HepG2 (cell line): ENCODE data around the gene GPS2. TPM values are rescaled to one million over a fixed set of nuclear protein-coding genes. Genes with fewer than 3 reads are reported as not detected.
A peak's percentile ranks its signal among the peaks of the same experiment; 100 is the strongest.

Experiments used
- CBX1 ChIP-seq: IDR thresholded peaks from one replicate; pipeline ENCODE4 v1.6.1; 2016; ENCODE audit warnings: antibody characterized with exemption, low read depth
- CEBPB ChIP-seq: IDR thresholded peaks from 2 replicates; pipeline ENCODE4 v1.6.1; 2011; ENCODE audit warnings: low read depth, low read length, improper control_type of control experiment, borderline replicate concordance
- EEA1 ChIP-seq: sonication (generic); formaldehyde crosslinking; IDR thresholded peaks from 2 replicates; pipeline ENCODE4 v1.5.1; 2020; ENCODE audit warnings: mild to moderate bottlenecking, missing genetic modification reagents, borderline replicate concordance
- FOXM1 ChIP-seq: sonication (generic); formaldehyde crosslinking; IDR thresholded peaks from 2 replicates; pipeline ENCODE4 v1.5.0; 2020; ENCODE audit warnings: missing genetic modification reagents
- GTF3A ChIP-seq: sonication (generic); formaldehyde crosslinking; conservative IDR thresholded peaks from 2 replicates; pipeline ENCODE4 v1.4.0; 2020; ENCODE audit warnings: mild to moderate bottlenecking, missing genetic modification reagents
- HDAC2 ChIP-seq: sonication (generic); formaldehyde crosslinking; IDR thresholded peaks from 2 replicates; pipeline ENCODE4 v1.4.0; 2020; ENCODE audit warnings: missing genetic modification reagents
- HES4 ChIP-seq: sonication (generic); formaldehyde crosslinking; IDR thresholded peaks from 2 replicates; pipeline ENCODE4 v1.9.0; 2021; ENCODE audit warnings: mild to moderate bottlenecking, missing genetic modification reagents, borderline replicate concordance
- JUNB ChIP-seq: sonication (generic); formaldehyde crosslinking; IDR thresholded peaks from 2 replicates; pipeline ENCODE4 v1.8.0; 2022; ENCODE audit warnings: missing genetic modification reagents, mild to moderate bottlenecking, borderline replicate concordance
- KLF13 ChIP-seq: sonication (generic); formaldehyde crosslinking; IDR thresholded peaks from 2 replicates; pipeline ENCODE4 v1.4.0; 2020; ENCODE audit warnings: mild to moderate bottlenecking, missing genetic modification reagents
- MEF2D ChIP-seq: sonication (generic); formaldehyde crosslinking; IDR thresholded peaks from 2 replicates; pipeline ENCODE4 v1.5.1; 2020; ENCODE audit warnings: mild to moderate bottlenecking, missing genetic modification reagents
- NCOA5 ChIP-seq: sonication (generic); formaldehyde crosslinking; IDR thresholded peaks from 2 replicates; pipeline ENCODE4 v1.4.0; 2020; ENCODE audit warnings: missing genetic modification reagents
- NFRKB ChIP-seq: fragments of 450-650 bp; IDR thresholded peaks from 2 replicates; pipeline ENCODE4 v1.6.1; 2017
- SNAPC2 ChIP-seq: sonication (generic); formaldehyde crosslinking; IDR thresholded peaks from 2 replicates; pipeline ENCODE4 v1.8.1; 2022; ENCODE audit warnings: mild to moderate bottlenecking, missing genetic modification reagents
- SP2 ChIP-seq: sonication (generic); formaldehyde crosslinking; IDR thresholded peaks from 2 replicates; pipeline ENCODE4 v1.5.1; 2020; ENCODE audit warnings: mild to moderate bottlenecking, missing genetic modification reagents
- TBX2 ChIP-seq: sonication (generic); formaldehyde crosslinking; IDR thresholded peaks from 2 replicates; pipeline ENCODE4 v1.5.0; 2020; ENCODE audit warnings: missing genetic modification reagents, mild to moderate bottlenecking, borderline replicate concordance
- TOPORS ChIP-seq: sonication (generic); formaldehyde crosslinking; IDR thresholded peaks from 2 replicates; pipeline ENCODE4 v1.8.0; 2023; ENCODE audit warnings: mild to moderate bottlenecking, missing genetic modification reagents
- YY1 ChIP-seq: IDR thresholded peaks from 2 replicates; pipeline ENCODE4 v1.6.1; 2011; ENCODE audit warnings: low read length, low read depth, moderate library complexity, mild to moderate bottlenecking; ENCODE audit not compliant: insufficient read depth, insufficient replicate concordance
- ZBTB38 ChIP-seq: sonication (generic); formaldehyde crosslinking; IDR thresholded peaks from 2 replicates; pipeline ENCODE4 v1.5.1; 2020; ENCODE audit warnings: mild to moderate bottlenecking, missing genetic modification reagents
- ZFP36 ChIP-seq: fragments of 150-350 bp; IDR thresholded peaks from 2 replicates; pipeline ENCODE4 v1.6.1; 2018; ENCODE audit warnings: borderline replicate concordance, low read length, low read depth; ENCODE audit not compliant: partially characterized antibody
- ZFP91 ChIP-seq: sonication (generic); formaldehyde crosslinking; IDR thresholded peaks from 2 replicates; pipeline ENCODE4 v1.9.0; 2022; ENCODE audit warnings: missing genetic modification reagents, mild to moderate bottlenecking, borderline replicate concordance
- ZIK1 ChIP-seq: sonication (generic); formaldehyde crosslinking; IDR thresholded peaks from 2 replicates; pipeline ENCODE4 v1.5.0; 2020; ENCODE audit warnings: mild to moderate bottlenecking, low read depth, missing genetic modification reagents, borderline replicate concordance
- ZNF10 ChIP-seq: sonication (generic); formaldehyde crosslinking; IDR thresholded peaks from 2 replicates; pipeline ENCODE4 v1.4.0; 2020; ENCODE audit warnings: mild to moderate bottlenecking, low read depth, missing genetic modification reagents, borderline replicate concordance
- ZNF180 ChIP-seq: sonication (generic); formaldehyde crosslinking; IDR thresholded peaks from 2 replicates; pipeline ENCODE4 v1.4.0; 2020; ENCODE audit warnings: low read depth, missing genetic modification reagents, borderline replicate concordance
- ZNF510 ChIP-seq: sonication (generic); formaldehyde crosslinking; IDR thresholded peaks from 2 replicates; pipeline ENCODE4 v1.4.0; 2020; ENCODE audit warnings: low read depth, mild to moderate bottlenecking, missing genetic modification reagents
- ZNF549 ChIP-seq: sonication (generic); formaldehyde crosslinking; IDR thresholded peaks from 2 replicates; pipeline ENCODE4 v1.5.0; 2020; ENCODE audit warnings: missing genetic modification reagents
- ZNF564 ChIP-seq: sonication (generic); formaldehyde crosslinking; IDR thresholded peaks from 2 replicates; pipeline ENCODE4 v1.8.1; 2023; ENCODE audit warnings: mild to moderate bottlenecking, missing genetic modification reagents
- ZNF570 ChIP-seq: sonication (generic); formaldehyde crosslinking; IDR thresholded peaks from 2 replicates; pipeline ENCODE4 v1.4.0; 2020; ENCODE audit warnings: mild to moderate bottlenecking, missing genetic modification reagents, borderline replicate concordance
- ZNF644 ChIP-seq: IDR thresholded peaks from 2 replicates; pipeline ENCODE4 v1.6.1; 2016; ENCODE audit warnings: low read depth
- polyA plus RNA-seq, 8 experiments: library from polyadenylated mRNA; depleted of rRNA in 3 of 8; stranded (reverse) in 7 of 8; unstranded in 1 of 8; fragments of >200 nt; fragmentation: Illumina TruSeq in 4 of 8; extraction: Trizol in 4 of 8; gene quantifications; 2 replicates each; pipeline versions ENCODE4 v1.2.1 to v1.2.3, GENCODE V29; 2011 to 2016; ENCODE audit warnings: low read depth in 4 of 8, missing spikeins in 1 of 8, mixed read lengths in 1 of 8; ENCODE audit not compliant: insufficient read depth in 1 of 8
- total RNA-seq, 5 experiments: library from RNA; depleted of rRNA; stranded (reverse); fragments of >200 nt; fragmentation: Illumina TruSeq; extraction: Trizol; gene quantifications; 2 replicates each; pipeline ENCODE4 v1.2.3, GENCODE V29; 2016; ENCODE audit warnings: low read depth in 1 of 5
- TF ChIP-seq, protein P1 (sequence below): sonication (generic); formaldehyde crosslinking; IDR thresholded peaks from 2 replicates; pipeline ENCODE4 v1.4.0; 2020; ENCODE audit warnings: missing genetic modification reagents
- TF ChIP-seq, protein P2 (sequence below): sonication (generic); formaldehyde crosslinking; IDR thresholded peaks from 2 replicates; pipeline ENCODE4 v1.8.0; 2022; ENCODE audit warnings: mild to moderate bottlenecking, missing genetic modification reagents; ENCODE audit not compliant: insufficient replicate concordance

GPS2 gene
- total and polyA plus RNA-seq, 2 of the 13 experiments (the other 11 are each of a cell fraction or from before 2014, with no cell fraction given): 58.0 to 59.4 TPM

GRCh38 chr17:7280519-7281073 is 34.6 kb downstream of the GPS2 start (continued):
- TF ChIP-seq, protein P1, sequence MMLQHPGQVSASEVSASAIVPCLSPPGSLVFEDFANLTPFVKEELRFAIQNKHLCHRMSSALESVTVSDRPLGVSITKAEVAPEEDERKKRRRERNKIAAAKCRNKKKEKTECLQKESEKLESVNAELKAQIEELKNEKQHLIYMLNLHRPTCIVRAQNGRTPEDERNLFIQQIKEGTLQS (CRISPR knock-in tag): no peak
- TF ChIP-seq ZNF180 (no peak), ZNF10 (CRISPR knock-in tag) (no peak), JUNB (CRISPR knock-in tag) (no peak), SP2 (CRISPR knock-in tag) (no peak), ZBTB38 (CRISPR knock-in tag) (peak; percentile 79), KLF13 (no peak; the same call in 1 of the 2 replicates), ZIK1 (0 out of 2 replicates have a peak, but pooled peaks have one; percentile 37), NFRKB (no peak), TBX2 (CRISPR knock-in tag) (0 out of 2 replicates have a peak, but pooled peaks have one; percentile 44), ZNF564 (CRISPR knock-in tag) (no peak; the same call in none of the 2 replicates), EEA1 (CRISPR knock-in tag) (no peak), TOPORS (no peak), ZNF510 (no peak), MEF2D (no peak), GTF3A (no peak), CBX1 (no peak), ZNF570 (CRISPR knock-in tag) (no peak), ZFP91 (peak; percentile 95; the same call in 1 of the 2 replicates), ZNF549 (CRISPR knock-in tag) (no peak), ZNF644 (CRISPR knock-in tag) (no peak), SNAPC2 (peak; percentile 88), HDAC2 (CRISPR knock-in tag) (peak; percentile 57; the same call in 1 of the 2 replicates), CEBPB (no peak), YY1 (peak; percentile 38), FOXM1 (CRISPR knock-in tag) (no peak), HES4 (CRISPR knock-in tag) (0 out of 2 replicates have a peak, but pooled peaks have one; percentile 49), NCOA5 (CRISPR knock-in tag) (no peak), ZFP36 (no peak)
- TF ChIP-seq, protein P2, sequence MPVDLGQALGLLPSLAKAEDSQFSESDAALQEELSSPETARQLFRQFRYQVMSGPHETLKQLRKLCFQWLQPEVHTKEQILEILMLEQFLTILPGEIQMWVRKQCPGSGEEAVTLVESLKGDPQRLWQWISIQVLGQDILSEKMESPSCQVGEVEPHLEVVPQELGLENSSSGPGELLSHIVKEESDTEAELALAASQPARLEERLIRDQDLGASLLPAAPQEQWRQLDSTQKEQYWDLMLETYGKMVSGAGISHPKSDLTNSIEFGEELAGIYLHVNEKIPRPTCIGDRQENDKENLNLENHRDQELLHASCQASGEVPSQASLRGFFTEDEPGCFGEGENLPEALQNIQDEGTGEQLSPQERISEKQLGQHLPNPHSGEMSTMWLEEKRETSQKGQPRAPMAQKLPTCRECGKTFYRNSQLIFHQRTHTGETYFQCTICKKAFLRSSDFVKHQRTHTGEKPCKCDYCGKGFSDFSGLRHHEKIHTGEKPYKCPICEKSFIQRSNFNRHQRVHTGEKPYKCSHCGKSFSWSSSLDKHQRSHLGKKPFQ (CRISPR knock-in tag): peak; percentile 45
